Suprapubic skin (tissue), 4 donors: ENCODE measurements around the gene MSMO1. TPM values are rescaled to one million over a fixed set of nuclear protein-coding genes. Genes with fewer than 3 reads are reported as not detected.

Experiments used
- DNase-seq, 2 donors: peaks; one replicate each; pipeline ENCODE4 v3.0.0-alpha.2; 2019; ENCODE audit warnings: low spot score in 2 of 2
- H3K27ac ChIP-seq: fragments of 200-600 bp; sonication (generic); one replicate; pipeline ENCODE4 v1.5.1; 2019
- H3K27me3 ChIP-seq: fragments of 200-600 bp; sonication (generic); one replicate; pipeline ENCODE4 v1.5.1; 2019
- H3K36me3 ChIP-seq: fragments of 200-600 bp; sonication (generic); one replicate; pipeline ENCODE4 v1.5.1; 2019
- H3K4me1 ChIP-seq: fragments of 200-600 bp; sonication (generic); one replicate; pipeline ENCODE4 v1.5.1; 2019
- H3K4me3 ChIP-seq: fragments of 200-600 bp; sonication (generic); one replicate; pipeline ENCODE4 v1.5.1; 2019; ENCODE audit warnings: mild to moderate bottlenecking
- H3K9me3 ChIP-seq: fragments of 200-600 bp; sonication (generic); one replicate; pipeline ENCODE4 v1.5.1; 2019
- CTCF ChIP-seq, 2 donors: fragments of 200-600 bp in 1 of 2; fragments of 450-650 bp in 1 of 2; sonication (generic) in 1 of 2; IDR thresholded peaks; one replicate each; pipeline ENCODE4 v1.5.1; 2016 to 2019; ENCODE audit warnings: antibody characterized with exemption in 2 of 2, mild to moderate bottlenecking in 1 of 2, moderate library complexity in 1 of 2
- EP300 ChIP-seq: sonication (generic); formaldehyde crosslinking; IDR thresholded peaks from one replicate; pipeline ENCODE4 v1.6.1; 2017; ENCODE audit warnings: antibody characterized with exemption
- POLR2A ChIP-seq, 2 donors: fragments of 450-650 bp; IDR thresholded peaks; one replicate each; pipeline ENCODE4 v1.6.1; 2017; ENCODE audit warnings: antibody characterized with exemption in 2 of 2, mild to moderate bottlenecking in 2 of 2, moderate library complexity in 2 of 2
- POLR2AphosphoS5 ChIP-seq, 3 donors: sonication (generic); formaldehyde crosslinking; IDR thresholded peaks; one replicate each; pipeline ENCODE4 v1.6.1; 2017; ENCODE audit warnings: antibody characterized with exemption in 3 of 3
- WGBS: methylation state at CpG from one replicate; pipeline ENCODE4 v1.1.5; 2018; 5-methylcytosine and 5-hydroxymethylcytosine counted together
- total RNA-seq, 4 donors: library from RNA; depleted of rRNA; stranded (reverse); fragments of >200 nt; gene quantifications; one replicate each; pipeline ENCODE4 v1.1.0, GENCODE V29; 2016

Gene MSMO1
- total RNA-seq, 4 donors from 2014 or later: 48.8 to 173 (median 133) TPM

GRCh38 chr4:165384598-165384997 lies 57.1 kb downstream of the MSMO1 start:
- no peak overlapping the region for H3K27ac ChIP-seq
- peaks cover 10% of the 10 kb centered on the region for H3K4me1 ChIP-seq
- H3K36me3 ChIP-seq: no peaks in the 10 kb centered on the region
- WGBS: 94% methylated on average over 1 of the region's 1 CpG
- no peak for DNase-seq
- no peaks in the 10 kb centered on the region for H3K9me3 ChIP-seq
- no peaks in the 10 kb centered on the region for H3K27me3 ChIP-seq
- H3K4me3 ChIP-seq: no peak overlapping the region
- no peak for TF ChIP-seq POLR2A (IDR thresholded peaks at IDR 0.05)
- no peak for TF ChIP-seq POLR2AphosphoS5 (IDR thresholded peaks at IDR 0.05)
- no peak for TF ChIP-seq EP300
- TF ChIP-seq CTCF (IDR thresholded peaks at IDR 0.05): no peak

GRCh38 chr4:165385126-165385525 lies 57.7 kb downstream of the MSMO1 start:
- H3K27me3 ChIP-seq: peaks cover 3% of the 10 kb centered on the region
- no peak overlapping the region for H3K4me3 ChIP-seq
- WGBS: 85% methylated on average over 4 of the region's 4 CpGs
- no peaks in the 10 kb centered on the region for H3K36me3 ChIP-seq
- H3K9me3 ChIP-seq: no peaks in the 10 kb centered on the region
- TF ChIP-seq EP300 (no peak), POLR2A (IDR thresholded peaks at IDR 0.05) (no peak), POLR2AphosphoS5 (IDR thresholded peaks at IDR 0.05) (no peak)
- peaks cover 10% of the 10 kb centered on the region for H3K4me1 ChIP-seq
- no peak overlapping the region for H3K27ac ChIP-seq
- no peak for DNase-seq

- Histone ChIP-seq H3K27ac (no peak overlapping the region), H3K36me3 (no peaks in the 10 kb centered on the region), H3K9me3 (no peaks in the 10 kb centered on the region), H3K4me3 (no peak overlapping the region), H3K27me3 (peaks cover 4% of the 10 kb centered on the region), H3K4me1 (peaks cover 10% of the 10 kb centered on the region)
- WGBS: 100% methylated on average over 1 of the region's 1 CpG
- no peak for TF ChIP-seq CTCF (IDR thresholded peaks at IDR 0.05)
- TF ChIP-seq EP300: no peak
- TF ChIP-seq POLR2AphosphoS5 (IDR thresholded peaks at IDR 0.05): no peak
- no peak for TF ChIP-seq POLR2A (IDR thresholded peaks at IDR 0.05)
- no peak for DNase-seq
These were observed 58.9 kb downstream of the MSMO1 start for GRCh38 chr4:165386328-165386727.

- Histone ChIP-seq H3K4me3 (no peak overlapping the region), H3K27ac (no peak overlapping the region), H3K27me3 (peaks cover 4% of the 10 kb centered on the region), H3K4me1 (peaks cover 9% of the 10 kb centered on the region), H3K36me3 (no peaks in the 10 kb centered on the region), H3K9me3 (no peaks in the 10 kb centered on the region)
- no peak for TF ChIP-seq POLR2A (IDR thresholded peaks at IDR 0.05)
- TF ChIP-seq EP300: no peak
- TF ChIP-seq CTCF (IDR thresholded peaks at IDR 0.05): no peak
- TF ChIP-seq POLR2AphosphoS5 (IDR thresholded peaks at IDR 0.05): no peak
- DNase-seq: no peak
These were observed 61.3 kb downstream of the MSMO1 start for GRCh38 chr4:165388756-165389155.

Other genes starting within 250 kb of the MSMO1 start
- 10 to 100 TPM in 2 of 4 donors, 1 to 10 TPM in 2; 7.0 to 10.9 (median 10.0) TPM for gene TMEM192, start 214.8 kb upstream of the MSMO1 start, total RNA-seq
- gene KLHL2, start 120.1 kb upstream of the MSMO1 start, total RNA-seq: 10 to 100 TPM; 12.5 to 16.4 (median 14.1) TPM
- 10 to 100 TPM; 22.3 to 33.5 (median 30.9) TPM for gene CPE, start 51.3 kb downstream of the MSMO1 start, total RNA-seq